Pulmonary artery endothelial cell (primary cell): Measurements from ENCODE around the gene KISS1. TPM values are rescaled to one million over a fixed set of nuclear protein-coding genes. Genes with fewer than 3 reads are reported as not detected.

Experiments
- DNase-seq: peaks from one replicate; pipeline ENCODE4 v3.0.0-alpha.2; 2011; ENCODE audit warnings: low read depth, low spot score
- total RNA-seq: library from RNA; depleted of rRNA; stranded (reverse); fragments of >200 nt; gene quantifications from 2 replicates; pipeline ENCODE4 v1.2.3, GENCODE V29; 2014

The KISS1 gene
- total RNA-seq, 1 donor from 2014 or later = 0.79 TPM

DNA sequence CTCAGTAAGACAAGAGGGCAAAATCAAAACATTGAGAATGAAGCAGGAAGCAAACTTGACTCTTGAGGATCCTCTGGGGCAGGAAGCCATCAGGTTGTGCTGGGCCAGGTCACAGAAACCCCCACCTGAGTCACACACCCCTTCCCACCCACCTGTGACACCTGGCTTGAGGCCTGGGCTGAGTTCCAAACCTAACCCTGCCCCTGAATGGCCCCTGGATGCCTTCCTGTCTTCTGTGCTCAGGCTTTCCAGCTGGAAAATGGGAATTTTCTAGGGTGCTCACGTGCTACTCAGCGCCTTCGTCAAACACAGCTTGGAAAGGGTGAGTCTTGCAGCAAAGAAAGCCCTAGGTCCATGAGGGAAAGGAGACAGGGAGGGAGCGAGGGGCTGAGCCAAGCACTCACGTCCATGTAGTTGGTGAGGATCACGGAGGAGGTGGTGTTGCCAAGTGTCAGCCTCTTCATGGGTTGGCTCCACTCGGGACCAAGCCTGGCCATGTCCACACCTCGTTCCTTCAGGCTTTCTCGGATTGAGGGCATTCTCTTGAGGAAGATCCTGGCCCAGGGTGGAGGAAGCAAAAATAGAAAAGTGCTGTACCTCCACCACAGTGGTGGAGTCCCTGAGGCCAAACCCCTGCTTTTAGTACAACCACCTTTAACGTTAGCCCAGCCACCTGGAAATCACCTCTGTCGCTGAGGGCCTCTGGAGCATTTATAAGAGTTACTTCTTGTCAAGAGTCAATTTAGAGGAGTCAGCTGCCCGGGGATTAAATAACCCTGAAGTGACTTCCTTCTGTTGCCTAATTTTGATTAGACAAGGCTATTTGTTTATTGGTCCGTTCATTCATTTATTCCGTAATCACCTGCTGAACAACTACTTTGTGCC, 34.4 kb downstream of the KISS1 start:
- no peak for DNase-seq

DNA sequence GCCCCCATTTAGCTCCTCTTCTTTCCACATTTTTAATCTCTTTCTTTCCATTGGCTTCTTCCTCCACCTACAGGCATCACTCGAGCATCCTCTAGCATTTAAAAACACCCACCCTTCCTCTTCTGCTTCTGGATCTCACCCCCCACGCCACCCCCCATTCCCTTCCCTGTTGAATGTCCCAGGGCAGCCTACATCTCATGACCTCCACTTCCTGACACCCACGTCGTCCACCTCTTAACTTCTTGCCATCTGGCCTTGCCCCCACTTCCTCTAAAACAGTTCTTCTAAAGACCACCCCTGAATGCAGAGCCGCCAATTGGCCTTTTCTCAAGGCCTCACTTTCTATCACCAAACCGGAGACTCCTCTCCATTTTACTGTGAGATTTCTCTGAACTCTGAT, 38.3 kb downstream of the KISS1 start:
- no peak for DNase-seq

DNA sequence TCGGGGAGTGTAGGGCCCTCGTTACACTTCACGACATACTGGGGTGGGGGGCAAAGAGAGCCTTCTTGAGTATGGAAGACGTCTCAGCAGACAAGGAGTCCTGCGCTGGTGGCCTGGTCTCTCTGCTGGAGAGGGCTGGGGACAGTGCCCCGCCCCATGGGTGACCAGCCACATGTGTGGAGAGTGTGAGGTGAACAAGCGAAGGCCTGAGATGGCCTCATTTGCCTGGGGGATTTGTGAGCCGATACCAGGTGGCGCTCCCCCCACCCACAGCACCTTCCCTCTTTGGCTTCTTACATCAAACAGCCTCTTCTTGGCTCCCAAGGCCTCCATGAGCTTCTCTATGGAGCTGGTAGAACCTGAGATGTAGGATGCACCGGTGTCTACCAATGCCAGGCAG, 40.4 kb downstream of the KISS1 start:
- no peak for DNase-seq

DNA sequence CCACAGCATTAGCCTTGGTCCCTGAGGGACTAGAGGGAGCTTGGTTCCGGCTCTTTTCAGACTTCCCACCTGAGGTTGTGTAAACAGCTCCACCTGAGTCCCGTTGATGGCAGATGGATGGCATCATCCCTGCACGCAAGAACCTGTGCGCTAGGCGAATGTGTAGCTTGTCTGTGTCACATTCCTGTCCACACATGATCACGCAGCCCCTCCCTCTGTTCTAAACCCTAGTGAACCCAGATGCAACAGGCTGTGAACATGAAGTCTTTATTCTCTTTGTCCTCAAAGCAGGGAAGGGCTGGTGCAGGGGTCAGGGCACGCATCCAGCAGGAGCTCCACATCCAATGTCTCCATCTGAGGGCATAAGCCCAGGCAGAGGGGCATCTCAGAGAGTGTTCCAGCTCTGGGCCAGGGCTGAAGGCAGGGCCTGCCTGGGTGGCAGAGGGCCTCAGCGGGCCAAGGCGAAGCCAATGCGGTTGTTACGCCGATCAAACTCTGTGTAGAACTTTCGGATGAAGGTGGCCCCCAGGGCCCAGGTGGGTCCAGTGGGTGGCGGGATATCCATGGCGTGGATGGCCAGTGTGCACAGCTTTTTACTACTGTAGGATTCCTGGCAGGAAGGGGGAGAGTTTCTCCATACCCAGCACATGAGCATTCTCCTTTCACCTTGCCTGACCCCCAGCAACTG, 41.6 kb downstream of the KISS1 start:
- DNase-seq = no peak

DNA sequence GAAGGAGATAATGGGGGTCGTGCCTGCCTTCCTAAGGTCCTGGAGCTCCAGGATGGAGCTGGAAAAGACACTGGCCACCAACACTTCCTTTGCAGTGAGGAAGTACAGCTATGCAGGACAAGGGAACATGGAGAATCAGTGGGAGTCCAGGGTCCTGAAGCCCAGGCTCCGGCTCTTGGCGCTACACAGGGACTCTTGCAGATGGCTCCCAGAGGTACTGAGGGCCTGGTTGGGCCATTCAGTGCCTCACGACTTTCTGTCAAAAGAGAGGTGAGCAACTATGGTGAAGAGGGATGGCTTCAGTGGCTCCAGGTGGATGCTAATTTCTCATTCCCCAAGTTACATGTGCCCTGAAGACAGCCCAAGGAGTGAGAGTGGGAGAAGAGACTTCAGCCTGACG, 42.6 kb downstream of the KISS1 start:
- DNase-seq = no peak

DNA sequence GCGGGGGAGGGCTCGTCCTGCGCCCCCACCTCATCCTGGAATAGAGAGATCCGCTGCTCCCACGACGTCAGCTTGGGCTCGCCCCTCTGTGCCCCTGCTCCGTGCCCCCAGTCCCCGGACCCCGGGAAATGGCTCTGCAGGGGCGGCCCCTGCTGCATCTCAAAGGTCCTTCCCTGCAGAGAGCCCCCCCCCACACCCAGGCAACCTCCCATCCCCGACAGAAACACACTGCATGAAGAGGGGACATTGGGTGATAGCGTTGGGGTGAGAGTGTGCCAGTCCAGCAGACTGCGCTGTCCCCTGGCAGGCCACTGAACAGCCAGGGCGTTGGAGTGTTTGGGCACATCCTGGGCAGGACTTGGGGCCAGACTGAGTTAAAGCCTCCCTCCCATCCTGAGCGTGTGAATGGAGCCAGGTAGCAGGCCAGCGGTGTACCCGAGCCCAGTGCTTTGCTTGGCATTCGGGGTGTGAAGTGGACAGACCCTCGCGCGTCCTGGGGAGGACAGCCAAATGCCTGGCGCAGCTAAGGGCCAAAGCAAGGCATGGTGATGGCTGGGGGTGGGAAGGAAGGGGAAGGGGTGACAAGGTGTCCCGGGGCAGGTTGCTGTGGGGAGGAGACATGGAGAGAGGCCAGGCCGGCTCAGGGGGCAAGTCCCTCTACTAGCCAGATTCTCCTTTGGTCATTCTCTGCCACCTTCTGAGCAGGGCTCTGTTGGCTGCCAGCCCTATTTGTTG, 43.8 kb downstream of the KISS1 start:
- DNase-seq = no peak

DNA sequence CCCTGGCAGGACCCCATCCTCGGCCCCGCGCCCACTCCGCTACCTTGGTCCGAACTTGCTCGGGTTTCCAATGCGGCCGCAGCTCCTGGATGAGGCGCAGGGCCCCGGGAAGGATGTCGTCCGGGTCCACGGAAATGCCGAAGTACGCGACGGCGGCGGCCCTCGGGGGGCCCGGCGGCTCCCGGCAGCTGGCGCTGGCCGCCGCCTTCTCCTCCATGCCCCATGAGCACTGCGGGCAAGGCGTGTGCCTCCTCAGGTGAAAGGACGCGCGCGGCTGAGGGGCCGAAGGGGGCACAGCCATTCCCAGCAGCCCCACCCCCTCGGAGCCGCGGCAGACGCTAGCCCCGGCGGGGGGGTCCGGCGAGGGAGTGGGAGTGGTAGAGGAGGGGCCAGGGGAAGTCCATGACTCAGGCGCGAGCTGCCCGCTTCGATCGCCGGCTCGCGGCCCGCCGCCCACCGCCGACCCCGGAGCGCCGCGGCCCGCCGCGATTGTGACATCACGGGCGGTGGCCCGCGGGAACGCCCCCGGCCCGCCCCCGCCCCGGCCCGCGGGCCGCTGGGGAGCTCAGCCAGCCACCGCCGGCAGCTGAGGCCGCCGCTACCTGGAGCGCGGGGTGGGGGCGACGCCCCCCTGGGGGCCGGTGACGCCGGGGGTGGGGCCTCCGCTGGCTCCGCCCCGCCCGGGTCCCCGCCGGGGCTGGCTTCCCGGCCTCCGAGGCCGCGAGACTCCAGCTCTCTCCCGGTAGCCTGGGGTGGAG, 44.6 kb downstream of the KISS1 start, which contains the start of gene ETNK2:
Gene ETNK2 (minus strand): TSS at position 493 of the 758 bp plus-strand sequence. CDS start 192 bp downstream, at position 301.
- DNase-seq = no peak

DNA sequence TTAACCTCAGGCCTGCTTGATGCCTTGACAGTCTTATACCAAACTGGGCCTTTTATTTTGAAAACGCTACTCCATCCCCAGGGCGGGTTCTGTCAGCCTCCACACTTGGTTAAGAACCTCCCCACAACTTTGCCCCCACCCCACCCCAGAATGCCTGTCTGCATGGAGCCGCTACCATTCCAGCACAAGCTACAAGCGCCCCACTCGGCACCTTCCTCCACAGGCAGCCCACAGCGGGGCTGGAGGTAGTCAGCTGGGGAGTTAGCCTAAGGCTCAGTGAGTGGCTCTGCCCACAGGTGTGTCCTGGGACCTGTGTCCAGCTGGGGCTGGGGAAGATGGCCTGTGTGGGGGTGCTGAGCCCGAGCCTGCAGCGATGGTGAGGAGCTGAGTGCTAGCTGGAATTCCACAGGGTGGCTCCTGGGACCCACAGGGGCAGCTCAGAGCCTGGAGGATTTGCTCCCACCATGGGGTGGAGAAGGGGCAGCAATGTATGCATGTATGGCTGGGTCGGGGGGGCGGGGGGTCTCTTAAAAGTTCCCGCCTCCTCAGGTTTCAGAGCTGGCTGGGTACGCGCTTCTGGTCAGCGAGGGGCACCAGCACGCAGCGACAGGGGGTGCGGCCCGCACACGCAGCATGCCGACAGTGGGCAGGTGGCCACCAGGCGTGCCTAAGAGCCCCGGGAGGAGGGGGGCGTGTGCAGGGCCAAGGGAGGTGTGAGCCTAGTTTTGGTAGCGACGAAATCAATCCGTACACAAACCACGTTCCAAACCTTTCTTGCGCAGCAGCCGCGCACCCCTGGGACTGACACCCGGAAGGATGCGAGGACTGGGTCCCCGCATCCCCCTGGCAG, 45.4 kb downstream of the KISS1 start:
- DNase-seq = no peak

DNA sequence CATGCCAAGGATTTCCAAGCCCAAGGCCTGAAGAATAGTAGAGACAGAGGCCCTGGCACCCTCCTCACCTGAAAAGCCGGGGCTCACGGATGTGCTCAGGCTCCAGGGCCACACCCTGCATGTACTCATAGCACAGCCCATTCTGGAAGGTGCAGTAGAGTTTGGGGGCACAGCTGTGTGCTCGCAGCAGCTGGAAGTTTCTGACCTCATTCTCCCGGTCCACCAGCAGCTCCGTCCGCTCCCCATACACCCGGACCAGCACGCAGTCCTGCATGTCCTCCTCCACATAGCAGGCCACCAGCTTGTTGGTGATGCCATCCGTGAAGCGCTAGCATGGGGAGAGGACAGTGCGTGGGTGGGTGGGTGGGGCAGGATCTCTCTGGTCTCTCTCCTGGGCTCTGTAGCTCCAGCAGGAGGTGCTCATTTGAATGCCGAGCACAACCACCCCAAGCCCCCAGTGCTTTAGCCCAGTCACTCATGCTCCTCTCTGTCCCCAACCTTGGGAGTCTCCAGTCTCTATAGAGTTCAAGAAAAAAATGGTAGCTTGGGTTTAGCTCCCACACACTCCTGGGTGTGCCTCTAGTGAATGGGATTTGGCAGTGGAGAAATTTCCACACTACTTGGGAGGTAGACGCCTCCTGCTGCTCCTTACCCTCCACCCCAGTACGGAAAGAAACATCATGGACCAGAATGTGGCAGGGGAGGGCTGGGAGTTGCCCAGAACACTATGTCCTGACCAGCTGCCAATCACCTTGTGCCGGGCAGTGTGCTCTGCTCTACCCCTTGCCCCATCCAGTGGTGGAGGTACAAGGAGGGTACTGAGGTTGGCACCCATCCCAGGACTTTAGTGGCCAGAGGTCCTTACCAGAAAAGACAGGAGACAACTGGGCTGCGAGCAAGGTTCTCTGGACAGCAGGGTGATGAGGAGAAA, 46.4 kb downstream of the KISS1 start:
- DNase-seq = no peak

DNA sequence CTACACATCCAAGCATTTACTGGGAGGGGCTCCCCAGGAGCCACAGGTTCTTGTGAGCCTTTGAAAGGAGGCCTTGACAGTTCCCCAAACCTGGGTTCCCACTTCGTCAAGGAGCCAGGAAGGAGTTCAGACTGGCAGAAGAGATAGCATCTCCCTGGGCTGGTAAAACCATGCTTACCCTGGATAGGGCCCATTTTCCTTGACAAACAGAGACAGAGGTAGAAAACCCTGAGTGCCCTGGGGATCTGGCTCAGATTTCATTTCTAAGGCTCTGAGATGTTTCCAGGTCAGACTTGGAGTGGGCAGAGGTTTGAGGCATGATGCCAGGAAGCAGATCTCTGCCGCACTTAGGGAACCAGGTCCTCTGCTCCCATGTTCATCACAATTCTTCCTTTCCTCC, 47.2 kb downstream of the KISS1 start:
- DNase-seq = no peak

DNA sequence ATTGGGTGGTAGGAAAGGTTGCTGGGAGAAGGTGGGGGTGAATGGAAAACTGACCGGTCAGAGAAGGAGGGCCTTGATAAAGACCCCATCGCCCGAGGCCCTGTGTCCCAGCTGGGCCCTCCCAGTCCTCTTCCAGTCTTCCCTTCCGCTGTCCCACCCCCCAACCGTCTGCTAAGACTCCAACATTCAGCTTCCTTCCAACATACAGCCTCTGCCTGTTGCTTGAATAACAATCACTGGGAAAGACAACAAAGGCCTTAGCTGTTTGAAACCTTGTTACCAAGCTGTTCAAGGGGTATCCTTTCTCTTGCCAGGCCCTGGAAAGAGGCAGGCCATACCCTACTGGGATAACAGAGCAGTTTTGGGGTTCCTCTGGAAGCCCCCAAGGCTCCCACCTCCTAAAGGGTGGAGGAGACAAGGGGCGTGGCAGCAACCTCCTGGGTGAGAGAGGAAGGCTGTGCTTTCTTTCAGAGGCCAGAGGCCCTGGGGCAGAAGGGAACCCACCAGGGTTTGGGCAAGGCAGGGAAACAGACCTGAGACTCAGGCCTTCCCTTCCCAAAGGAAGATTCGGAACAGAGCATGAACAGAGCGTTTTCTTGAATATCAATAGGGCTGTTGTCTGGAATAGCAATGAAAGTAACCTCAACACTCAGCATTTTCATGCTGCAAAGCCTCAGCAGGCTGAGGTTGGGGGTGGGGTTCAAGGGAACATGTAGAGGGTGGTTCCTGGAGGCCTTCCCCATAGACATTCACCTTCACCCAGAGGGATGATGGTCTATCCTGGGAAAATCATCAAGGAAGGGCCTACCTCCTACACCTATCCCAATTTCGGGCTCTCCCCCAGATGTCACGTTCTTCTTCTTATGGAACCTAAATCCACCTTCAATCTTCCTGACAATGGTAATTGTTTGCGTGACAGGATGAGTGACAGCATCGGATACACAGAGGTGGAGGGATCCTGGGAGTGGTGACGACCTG, 48.6 kb downstream of the KISS1 start:
- DNase-seq = no peak

DNA sequence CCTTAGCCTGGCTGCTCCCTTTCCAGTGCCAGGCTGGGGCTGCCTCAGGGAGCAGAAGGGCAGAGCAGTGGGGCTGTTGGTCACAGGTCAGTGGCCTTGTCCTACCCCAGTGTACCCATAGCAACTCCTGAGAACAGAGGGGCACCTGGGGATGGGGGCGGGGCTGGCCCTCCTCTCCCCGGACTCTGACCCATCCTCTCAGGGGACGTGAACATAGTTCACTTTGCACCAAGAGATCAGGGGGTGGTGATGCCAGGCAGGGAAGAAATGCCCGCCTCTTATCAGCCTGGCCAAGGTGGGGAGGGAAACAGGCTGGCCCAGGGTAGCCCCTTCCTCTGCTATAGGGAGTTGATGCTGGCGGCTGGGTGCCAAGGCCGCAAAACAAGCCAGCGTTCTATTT, 49.3 kb downstream of the KISS1 start:
- DNase-seq = no peak

DNA sequence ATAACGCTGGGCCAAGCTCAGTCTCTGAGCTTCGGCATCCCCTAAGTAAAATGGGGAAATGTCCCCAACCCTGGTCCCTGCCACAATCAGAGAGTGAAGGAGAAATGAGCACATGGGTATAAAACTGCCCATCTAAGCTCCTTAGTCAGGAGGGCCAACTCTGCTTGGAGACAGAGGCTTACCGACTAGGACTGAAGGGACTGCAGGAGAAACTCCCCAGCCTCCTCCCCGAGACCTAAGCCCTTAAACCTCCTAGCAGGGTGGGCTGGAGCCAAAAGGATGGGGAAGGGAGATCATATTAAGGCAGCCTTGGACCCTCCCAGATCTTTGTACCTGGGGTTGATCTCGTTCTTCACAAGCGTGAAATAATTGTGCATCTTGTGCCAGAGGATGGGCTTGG, 50.0 kb downstream of the KISS1 start:
- DNase-seq = no peak

DNA sequence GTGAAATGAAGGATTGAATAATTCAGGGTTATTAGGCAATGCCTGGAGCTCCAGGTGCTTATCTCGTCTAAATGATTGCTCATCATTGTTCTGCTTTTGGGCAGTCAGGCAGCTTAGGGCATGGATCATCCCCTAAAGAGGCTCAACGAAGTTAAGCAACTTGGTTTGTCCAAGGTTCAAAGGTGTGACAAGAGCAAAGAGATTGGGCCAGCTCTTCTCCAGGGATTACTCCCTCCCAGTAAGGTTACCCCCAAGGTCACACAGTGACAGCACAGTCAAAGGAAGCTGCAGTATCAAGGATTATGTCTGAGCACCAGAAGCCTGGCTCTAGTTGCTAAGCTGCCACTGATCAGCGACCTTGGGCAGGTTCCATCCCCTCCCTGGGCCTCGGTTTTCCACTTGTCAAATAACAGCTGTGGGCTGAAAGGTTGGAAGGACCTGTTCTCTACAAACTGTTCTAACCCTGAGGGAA, 51.2 kb downstream of the KISS1 start:
- no peak for DNase-seq

DNA sequence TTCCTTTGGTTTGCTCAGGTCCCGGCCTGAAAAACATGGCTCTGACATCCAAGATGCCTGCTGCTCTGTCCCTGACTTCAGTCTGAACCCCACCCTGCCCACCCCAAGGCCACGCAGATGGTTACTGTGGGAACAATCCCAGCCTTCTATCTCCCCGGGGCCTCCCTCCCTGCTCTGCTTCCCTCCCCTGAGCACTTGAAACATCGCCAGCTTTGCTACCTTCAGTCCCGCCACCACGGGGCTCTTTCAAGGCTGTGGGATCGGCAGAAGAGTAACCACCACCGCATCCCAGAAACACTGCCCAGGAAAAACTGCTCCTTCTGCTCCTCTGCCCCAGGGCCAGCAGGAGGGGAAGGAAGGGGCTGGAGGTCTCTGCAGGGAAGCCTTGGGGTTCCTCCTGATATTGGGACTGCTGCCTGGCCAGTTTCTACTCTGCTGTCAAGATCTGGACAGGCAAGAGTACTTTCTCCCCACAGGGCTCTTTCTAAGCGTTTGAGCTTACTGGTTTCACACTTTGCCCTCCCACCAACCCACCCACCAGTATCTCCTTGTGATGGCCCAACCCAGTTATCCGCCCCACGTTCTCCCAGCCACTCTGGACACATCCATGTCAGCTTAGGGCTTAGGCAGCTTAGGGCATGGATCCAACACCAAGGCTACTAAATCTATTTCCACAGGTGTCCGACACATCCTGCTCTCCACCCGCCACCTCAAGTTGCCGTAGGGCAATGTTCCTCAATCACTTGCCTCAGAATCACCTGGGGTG, 52.8 kb downstream of the KISS1 start:
- no peak for DNase-seq

DNA sequence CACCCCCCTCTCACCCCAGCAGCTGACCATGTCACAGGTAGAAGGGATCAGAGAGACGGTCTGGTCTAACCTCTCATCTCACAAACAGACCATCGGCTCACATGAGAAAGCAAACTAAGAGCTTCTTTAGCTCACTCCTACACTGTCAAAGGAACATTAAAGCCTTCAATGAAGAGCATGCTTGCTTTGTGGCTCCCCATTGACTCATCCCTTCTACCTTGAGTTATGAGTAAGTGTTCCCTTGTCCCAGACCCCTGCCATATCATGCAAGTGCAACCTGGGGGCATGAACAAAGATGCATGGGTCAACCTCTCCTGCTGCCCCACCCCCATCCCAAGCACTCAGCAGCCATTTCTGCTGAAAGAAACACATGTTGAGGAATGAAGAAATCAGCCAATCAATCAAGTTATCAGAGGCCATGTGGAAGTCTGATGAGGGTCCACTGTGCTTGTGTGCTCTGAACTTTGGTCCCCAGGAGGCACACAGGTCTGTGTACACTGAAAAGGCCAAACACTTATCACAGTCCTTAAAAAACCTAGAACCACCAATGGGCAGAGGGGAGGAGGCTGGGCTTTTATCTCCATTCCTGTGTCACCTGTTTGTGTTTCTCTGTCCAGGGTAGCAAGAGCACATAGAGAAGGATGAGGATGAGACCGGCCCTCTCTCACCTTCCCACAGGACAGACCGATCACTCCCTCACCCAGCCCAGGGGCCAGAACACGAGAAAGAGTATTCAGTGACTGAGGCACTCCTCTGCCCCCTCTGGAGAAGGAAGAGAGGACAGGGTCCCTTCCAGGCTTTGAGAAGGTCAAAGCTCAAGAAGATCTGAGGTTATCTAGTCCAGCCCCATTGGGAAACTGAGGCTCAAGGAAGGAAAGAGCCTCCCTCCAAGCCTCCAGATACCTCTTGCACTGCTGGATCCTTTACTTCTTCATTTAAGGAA, 54.0 kb downstream of the KISS1 start:
- DNase-seq = no peak
